DMS 273 treated with DMSO at 0.1 percent for 48 hours (cell line): ENCODE results near the gene LRFN5.
"Not testable (repeated sequence)": the region's sequence is repeated elsewhere in the genome, so short reads cannot be mapped to it uniquely, and the experiment has no call there.

Experiments used
- DNase-seq: peaks from one replicate; lab custom pipeline; 2025; lab: John Stamatoyannopoulos, UW

LRFN5 gene

GRCh38 chr14:41899416-41899815, 292.7 kb downstream of the LRFN5 start:
- DNase-seq = peak; percentile 90

DNA sequence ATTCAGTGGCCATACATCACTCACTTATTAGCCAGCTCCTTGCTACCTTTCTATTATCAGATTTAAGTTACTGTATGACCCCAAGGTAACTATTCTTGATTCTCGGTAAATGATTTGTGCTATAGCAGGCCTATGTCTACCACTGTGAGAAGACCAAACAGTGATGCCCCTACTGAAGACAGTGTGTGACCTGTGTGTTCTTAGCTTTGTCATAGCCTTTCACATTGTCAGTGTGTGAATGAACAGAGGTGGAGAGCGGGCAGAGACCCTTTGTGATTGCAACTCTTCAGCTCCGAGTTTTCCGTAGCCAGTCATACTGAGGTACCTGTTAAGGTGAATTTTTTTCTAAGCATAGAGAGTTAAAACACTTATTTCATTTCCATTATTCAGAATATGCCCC, 294.0 kb downstream of the LRFN5 start:
- no peak for DNase-seq

DNA sequence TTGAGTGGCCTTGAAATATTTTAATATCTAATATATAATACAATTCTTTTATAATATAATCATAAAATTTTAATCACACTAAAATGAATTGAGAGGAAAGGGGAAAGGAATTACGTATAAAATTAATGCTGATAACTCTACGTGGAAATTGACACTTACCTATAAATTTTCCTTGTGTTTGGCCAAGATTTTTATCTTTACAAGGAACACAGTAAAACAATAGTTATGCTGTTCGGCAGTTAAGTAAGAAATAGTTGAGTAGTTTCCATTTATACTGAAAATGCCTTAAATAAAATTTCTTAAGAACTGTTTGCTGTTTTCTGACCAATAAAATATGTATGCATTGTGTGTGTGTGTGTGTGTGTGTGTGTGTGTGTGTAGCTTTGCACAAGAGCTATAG, 294.4 kb downstream of the LRFN5 start:
- no peak for DNase-seq

DNA sequence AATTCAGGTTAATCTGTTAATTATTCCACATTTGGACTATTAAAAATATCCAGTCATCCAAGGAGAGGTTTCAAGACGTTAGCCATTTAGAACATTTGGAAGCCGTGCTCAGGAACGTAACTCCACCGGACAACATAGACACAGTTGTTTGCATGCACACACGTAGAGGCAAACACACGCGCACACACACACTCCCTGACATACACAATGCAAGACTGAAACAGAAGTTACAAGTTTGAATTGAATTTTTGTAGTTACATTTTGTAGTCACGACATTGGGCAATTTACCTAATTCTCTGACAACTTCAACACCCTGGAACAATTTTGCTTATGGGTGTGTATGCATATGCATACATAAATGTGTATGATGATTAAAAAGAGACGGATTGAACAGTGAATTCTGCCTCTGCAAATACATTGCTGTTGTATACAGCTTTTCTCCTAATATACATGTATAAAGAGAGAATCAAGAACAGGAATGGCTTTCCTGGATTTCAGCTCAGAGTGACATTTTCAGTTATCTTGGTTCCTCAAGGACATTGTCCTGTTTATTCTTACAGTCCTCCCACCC, 298.8 kb downstream of the LRFN5 start:
- no peak for DNase-seq

GRCh38 chr14:41911155-41911554, 304.5 kb downstream of the LRFN5 start:
- not testable (repeated sequence) for DNase-seq

GRCh38 chr14:41913398-41913797, 306.7 kb downstream of the LRFN5 start:
- DNase-seq = no peak

DNA sequence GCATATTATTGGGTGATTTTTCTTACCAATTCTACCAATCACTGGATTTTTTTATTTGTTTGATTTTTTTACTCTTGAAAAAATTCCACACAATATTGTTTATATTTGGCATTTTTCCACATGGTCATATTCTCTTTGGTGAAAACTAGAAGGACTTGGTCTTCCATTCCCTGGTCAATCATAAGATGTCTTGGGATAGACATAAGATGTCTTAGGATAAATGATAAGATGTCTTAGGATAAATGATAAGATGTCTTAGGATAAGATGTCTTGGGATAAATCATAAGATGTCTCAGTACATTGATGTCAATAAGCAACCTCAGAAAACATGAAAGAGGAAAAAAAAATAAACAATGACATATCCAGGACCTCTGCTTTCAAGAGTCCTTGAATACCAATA, 309.1 kb downstream of the LRFN5 start:
- DNase-seq = no peak

DNA sequence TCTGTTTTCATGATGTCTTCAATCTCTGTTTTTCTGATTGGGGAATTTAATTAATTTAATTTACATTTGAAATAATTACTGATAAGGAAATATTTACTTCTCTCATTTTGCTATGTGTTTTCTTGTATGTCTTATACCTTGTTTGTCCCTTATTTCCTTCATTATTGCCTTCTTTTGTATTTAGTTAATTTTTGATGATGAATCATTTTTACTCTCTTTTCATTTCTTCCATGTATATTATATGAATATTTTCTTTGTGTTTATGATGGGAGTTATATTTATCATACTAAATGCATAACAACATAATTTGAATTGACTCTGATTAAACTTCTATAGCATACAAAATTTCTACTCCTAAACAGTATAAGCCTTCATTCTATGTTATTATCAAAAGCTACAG, 309.6 kb downstream of the LRFN5 start:
- DNase-seq = no peak

- DNase-seq = no peak
These were observed 318.7 kb downstream of the LRFN5 start for GRCh38 chr14:41925409-41925808.

- no peak for DNase-seq
These were observed 343.9 kb downstream of the LRFN5 start for GRCh38 chr14:41950428-41951151.
